H9 (cell line): ENCODE data around the gene SH3GL3. TPM values are rescaled to one million over a fixed set of nuclear protein-coding genes. Genes with fewer than 3 reads are reported as not detected.

ENCODE experiments used
- DNase-seq: peaks from one replicate; pipeline ENCODE4 v3.0.0-alpha.2; 2017
- H2AFZ ChIP-seq: one replicate; pipeline ENCODE4 v1.6.1; 2013; ENCODE audit warnings: mild to moderate bottlenecking, low read length, control low read depth, moderate library complexity
- H2AK5ac ChIP-seq: 2 replicates; pipeline ENCODE4 v1.6.1; 2013; ENCODE audit warnings: low read length, control low read depth, mixed read lengths; ENCODE audit not compliant: insufficient read length
- H2BK120ac ChIP-seq: one replicate; pipeline ENCODE4 v1.6.1; 2013; ENCODE audit warnings: low read depth, mild to moderate bottlenecking, low read length, control low read depth, inconsistent platforms; ENCODE audit not compliant: poor library complexity, severe bottlenecking
- H2BK12ac ChIP-seq: 2 replicates; pipeline ENCODE4 v1.6.1; 2013; ENCODE audit warnings: low read length, control low read depth, mixed read lengths, low read depth; ENCODE audit not compliant: insufficient read length
- H2BK15ac ChIP-seq: 2 replicates; pipeline ENCODE4 v1.6.1; 2013; ENCODE audit warnings: low read depth, low read length, control low read depth
- H2BK20ac ChIP-seq: one replicate; pipeline ENCODE4 v1.6.1; 2013; ENCODE audit warnings: low read depth, mild to moderate bottlenecking, low read length, control low read depth, inconsistent platforms; ENCODE audit not compliant: poor library complexity, severe bottlenecking
- H2BK5ac ChIP-seq: 2 replicates; pipeline ENCODE4 v1.6.1; 2013; ENCODE audit warnings: low read length, control low read depth, mixed read lengths; ENCODE audit not compliant: insufficient read length
- H3K14ac ChIP-seq: 2 replicates; pipeline ENCODE4 v1.6.1; 2013; ENCODE audit warnings: low read length, control low read depth; ENCODE audit not compliant: insufficient read depth
- H3K18ac ChIP-seq: 2 replicates; pipeline ENCODE4 v1.6.1; 2013; ENCODE audit warnings: low read depth, mild to moderate bottlenecking, mixed read lengths, low read length, control low read depth; ENCODE audit not compliant: insufficient read length
- H3K23ac ChIP-seq: 2 replicates; pipeline ENCODE4 v1.6.1; 2013; ENCODE audit warnings: low read length, control low read depth, mixed read lengths, low read depth; ENCODE audit not compliant: insufficient read length
- H3K23me2 ChIP-seq: 2 replicates; pipeline ENCODE4 v1.6.1; 2013; ENCODE audit warnings: low read depth, mild to moderate bottlenecking, mixed read lengths, low read length, control low read depth; ENCODE audit not compliant: insufficient read length, poor library complexity, severe bottlenecking
- H3K27ac ChIP-seq: 2 replicates; pipeline ENCODE4 v1.5.1; 2013; ENCODE audit warnings: low read length, control low read depth, mixed read lengths, low read depth; ENCODE audit not compliant: insufficient read length
- H3K27me3 ChIP-seq: 2 replicates; pipeline ENCODE4 v1.6.1; 2013; ENCODE audit warnings: low read length, control low read depth, inconsistent platforms; ENCODE audit not compliant: insufficient read depth
- H3K4ac ChIP-seq: 2 replicates; pipeline ENCODE4 v1.6.1; 2013; ENCODE audit warnings: low read depth, mild to moderate bottlenecking, control low read depth, inconsistent platforms, low read length, moderate library complexity
- H3K4me1 ChIP-seq: 2 replicates; pipeline ENCODE4 v1.6.1; 2013; ENCODE audit warnings: low read length, control low read depth, inconsistent platforms; ENCODE audit not compliant: insufficient read depth
- H3K4me2 ChIP-seq: 2 replicates; pipeline ENCODE4 v1.6.1; 2013; ENCODE audit warnings: low read length, control low read depth, mixed read lengths; ENCODE audit not compliant: insufficient read length, insufficient read depth
- H3K56ac ChIP-seq: 2 replicates; pipeline ENCODE4 v1.6.1; 2013; ENCODE audit warnings: low read depth, mild to moderate bottlenecking, mixed read lengths, low read length, control low read depth; ENCODE audit not compliant: insufficient read length
- H3K79me1 ChIP-seq: 2 replicates; pipeline ENCODE4 v1.6.1; 2013; ENCODE audit warnings: low read depth, mild to moderate bottlenecking, moderate library complexity, low read length, control low read depth, inconsistent platforms; ENCODE audit not compliant: insufficient read depth, poor library complexity, severe bottlenecking
- H3K79me2 ChIP-seq: 2 replicates; pipeline ENCODE4 v1.6.1; 2013; ENCODE audit warnings: low read length, control low read depth, inconsistent platforms; ENCODE audit not compliant: insufficient read depth
- H3K9ac ChIP-seq: 2 replicates; pipeline ENCODE4 v1.6.1; 2013; ENCODE audit warnings: low read length, control low read depth, mixed read lengths; ENCODE audit not compliant: insufficient read length; ENCODE audit errors: extremely low read depth
- H3K9me3 ChIP-seq: one replicate; pipeline ENCODE4 v1.6.1; 2013; ENCODE audit warnings: low read depth, low read length, inconsistent platforms; ENCODE audit not compliant: control insufficient read depth
- H3T11ph ChIP-seq: one replicate; pipeline ENCODE4 v1.6.1; 2013; ENCODE audit warnings: mild to moderate bottlenecking, low read length, control low read depth, inconsistent platforms
- H4K20me1 ChIP-seq: one replicate; pipeline ENCODE4 v1.6.1; 2013; ENCODE audit not compliant: control insufficient read depth, insufficient read length, insufficient read depth
- H4K5ac ChIP-seq: 2 replicates; pipeline ENCODE4 v1.6.1; 2013; ENCODE audit warnings: low read depth, mild to moderate bottlenecking, mixed read lengths, low read length, control low read depth; ENCODE audit not compliant: insufficient read length
- H4K8ac ChIP-seq: replicated peaks from 2 replicates; pipeline ENCODE4 v1.6.1; 2013; ENCODE audit warnings: low read length, control low read depth, mixed read lengths, low read depth; ENCODE audit not compliant: insufficient read length
- H4K91ac ChIP-seq: 2 replicates; pipeline ENCODE4 v1.6.1; 2013; ENCODE audit warnings: low read depth, mild to moderate bottlenecking, moderate library complexity, mixed read lengths, low read length, control low read depth; ENCODE audit not compliant: insufficient read length
- H3K27ac Mint-ChIP-seq, 3 experiments: 2 replicates in 2 of 3; 3 replicates in 1 of 3; pipeline ENCODE4 v1.8.0; 2020 to 2021; ENCODE audit warnings: mixed read lengths in 3 of 3, mild to moderate bottlenecking in 1 of 3, moderate library complexity in 1 of 3
- H3K27me3 Mint-ChIP-seq: 2 replicates; pipeline ENCODE4 v1.8.0; 2021; ENCODE audit warnings: low read depth, mild to moderate bottlenecking, moderate library complexity, mixed read lengths
- H3K36me3 Mint-ChIP-seq, 3 experiments: 2 replicates in 2 of 3; 3 replicates in 1 of 3; pipeline ENCODE4 v1.8.0; 2020 to 2021; ENCODE audit warnings: low read depth in 3 of 3, mixed read lengths in 3 of 3; ENCODE audit not compliant: insufficient read depth in 1 of 3
- H3K4me1 Mint-ChIP-seq, 2 experiments: 2 replicates each; pipeline ENCODE4 v1.8.0; 2020; ENCODE audit warnings: mixed read lengths in 2 of 2
- H3K4me3 Mint-ChIP-seq, 2 experiments: 2 replicates in 1 of 2; 3 replicates in 1 of 2; pipeline ENCODE4 v1.8.0; 2020 to 2021; ENCODE audit warnings: mild to moderate bottlenecking in 2 of 2, mixed read lengths in 2 of 2, moderate library complexity in 1 of 2
- H3K9me3 Mint-ChIP-seq, 2 experiments: 2 replicates in 1 of 2; 3 replicates in 1 of 2; pipeline ENCODE4 v1.8.0; 2020; ENCODE audit warnings: mild to moderate bottlenecking in 2 of 2, mixed read lengths in 2 of 2, moderate library complexity in 1 of 2
- WGBS: extraction: QIAGEN DNeasy Blood & Tissue Kit; methylation state at CpG from one replicate; pipeline ENCODE4 v1.1.7; 2013; ENCODE audit warnings: missing lambda C conversion rate, low lambda C conversion rate, mixed read lengths; ENCODE audit not compliant: insufficient read length; ENCODE audit errors: extremely low coverage; 5-methylcytosine and 5-hydroxymethylcytosine counted together
- total RNA-seq: library from RNA; stranded (reverse); gene quantifications from 2 replicates; pipeline ENCODE4 v1.2.1, GENCODE V29; 2021
- TF ChIP-seq, protein P1 (sequence below): fragments of 200-600 bp; sonication (generic); conservative IDR thresholded peaks from 3 replicates; pipeline ENCODE4 v1.8.0; 2021; ENCODE audit warnings: antibody characterized with exemption, mild to moderate bottlenecking

The SH3GL3 gene
- total RNA-seq, 1 experiment from 2014 or later: 11.2 TPM

DNA sequence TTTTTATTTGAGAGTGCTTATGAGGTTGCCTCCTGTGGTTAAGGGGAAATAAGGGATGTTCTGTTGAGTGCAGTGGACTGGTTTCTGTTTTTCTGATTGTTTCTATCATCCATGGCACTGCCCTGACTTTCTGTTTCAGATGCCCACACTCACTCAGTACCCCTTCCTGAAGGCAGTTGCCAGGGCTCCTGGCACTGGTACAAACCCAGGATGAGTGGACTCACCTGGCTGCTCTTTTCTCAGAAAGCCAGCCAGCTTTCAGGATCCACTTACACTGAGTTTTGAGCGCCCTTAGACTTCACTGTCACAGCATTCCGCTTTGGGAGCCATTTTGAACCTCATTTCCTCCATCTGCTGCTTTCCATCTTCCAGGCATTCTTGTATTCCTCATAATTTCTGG lies 150.9 kb downstream of the SH3GL3 start:
- TF ChIP-seq, protein P1, sequence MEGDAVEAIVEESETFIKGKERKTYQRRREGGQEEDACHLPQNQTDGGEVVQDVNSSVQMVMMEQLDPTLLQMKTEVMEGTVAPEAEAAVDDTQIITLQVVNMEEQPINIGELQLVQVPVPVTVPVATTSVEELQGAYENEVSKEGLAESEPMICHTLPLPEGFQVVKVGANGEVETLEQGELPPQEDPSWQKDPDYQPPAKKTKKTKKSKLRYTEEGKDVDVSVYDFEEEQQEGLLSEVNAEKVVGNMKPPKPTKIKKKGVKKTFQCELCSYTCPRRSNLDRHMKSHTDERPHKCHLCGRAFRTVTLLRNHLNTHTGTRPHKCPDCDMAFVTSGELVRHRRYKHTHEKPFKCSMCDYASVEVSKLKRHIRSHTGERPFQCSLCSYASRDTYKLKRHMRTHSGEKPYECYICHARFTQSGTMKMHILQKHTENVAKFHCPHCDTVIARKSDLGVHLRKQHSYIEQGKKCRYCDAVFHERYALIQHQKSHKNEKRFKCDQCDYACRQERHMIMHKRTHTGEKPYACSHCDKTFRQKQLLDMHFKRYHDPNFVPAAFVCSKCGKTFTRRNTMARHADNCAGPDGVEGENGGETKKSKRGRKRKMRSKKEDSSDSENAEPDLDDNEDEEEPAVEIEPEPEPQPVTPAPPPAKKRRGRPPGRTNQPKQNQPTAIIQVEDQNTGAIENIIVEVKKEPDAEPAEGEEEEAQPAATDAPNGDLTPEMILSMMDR: no peak
- Histone ChIP-seq H2BK5ac (no peak overlapping the region), H4K91ac (no peak overlapping the region), H2AK5ac (no peak overlapping the region), H3K27me3 (no peaks in the 10 kb centered on the region), H3K9ac (no peak overlapping the region), H2BK20ac (no peak overlapping the region), H3K4me2 (no peak overlapping the region), H3K14ac (no peak overlapping the region), H2AFZ (no peak overlapping the region), H3K4ac (no peak overlapping the region), H4K8ac (no peak overlapping the region), H2BK15ac (no peak overlapping the region), H3K18ac (no peak overlapping the region), H3K79me1 (no peaks in the 10 kb centered on the region), H4K5ac (no peak overlapping the region), H3K23me2 (no peaks in the 10 kb centered on the region), H4K20me1 (no peaks in the 10 kb centered on the region), H2BK120ac (no peak overlapping the region), H3K56ac (no peak overlapping the region), H3K23ac (no peak overlapping the region), H3K9me3 (no peaks in the 10 kb centered on the region), H2BK12ac (no peak overlapping the region), H3K79me2 (no peaks in the 10 kb centered on the region), H3K27ac (no peak overlapping the region), H3T11ph (no peak overlapping the region), H3K4me1 (no peaks in the 10 kb centered on the region; the same call in 1 of the 2 replicates)
- Mint-ChIP-seq H3K36me3 (peaks cover 18 to 32% (median 22%) of the 10 kb centered on the region in 3 experiments), H3K4me3 (no peak overlapping the region), H3K27ac (no peak overlapping the region), H3K4me1 (no peaks in the 10 kb centered on the region), H3K27me3 (no peaks in the 10 kb centered on the region), H3K9me3 (peaks cover 20 to 22% of the 10 kb centered on the region in 2 experiments)
- DNase-seq: no peak
- WGBS: no CpG with 5 or more reads among the region's 2 CpGs
